GM12878 (cell line): ENCODE measurements around the gene ATP10A. TPM values are rescaled to one million over a fixed set of nuclear protein-coding genes. Genes with fewer than 3 reads are reported as not detected.

ENCODE experiments used
- ATAC-seq: fragments of 200-7000 bp; cut with Tn5 transposase; 3 replicates; pipeline ENCODE4 v1.9.1; 2020; ENCODE audit warnings: mild to moderate bottlenecking, moderate library complexity
- BruUV-seq: library from RNA; stranded (reverse); fragments of 400-500 nt; replicated peaks from 2 replicates; lab custom pipeline; 2021; lab: Mats Ljungman, UMichigan
- CTCF ChIA-PET: fragments of 300-600 bp; sonication (Branson Sonifier 250); formaldehyde crosslinking; extraction: SDS; loops from one replicate; lab custom pipeline; 2021; ENCODE audit warnings: inconsistent platforms; lab: Yijun Ruan, JAX
- POLR2A ChIA-PET: fragments of 350-600 bp; formaldehyde crosslinking; extraction: SDS; loops from one replicate; lab custom pipeline; 2021; ENCODE audit warnings: inconsistent platforms; lab: Charles Lee
- RAD21 ChIA-PET: fragments of 300-600 bp; sonication (Branson Sonifier 250); formaldehyde crosslinking; loops from one replicate; lab custom pipeline; 2023; ENCODE audit warnings: antibody characterized with exemption; ENCODE audit not compliant: unreplicated experiment; lab: Charles Lee
- SMC1A ChIA-PET: fragments of 300-600 bp; sonication (Branson Sonifier 250); formaldehyde crosslinking; loops from one replicate; lab custom pipeline; 2023; ENCODE audit not compliant: unreplicated experiment, uncharacterized antibody; lab: Charles Lee
- DNase-seq: peaks from one replicate; pipeline ENCODE4 v3.0.0-alpha.2; 2011; ENCODE audit warnings: low read depth, low spot score
- FAIRE-seq: peaks from 3 replicates; lab custom pipeline; 2011; peaks lifted over from hg19 to GRCh38; lab: Jason Lieb, UNC
- H2AFZ ChIP-seq: 2 replicates; pipeline ENCODE4 v1.6.0; 2011; ENCODE audit warnings: low read depth, low read length, control low read depth; ENCODE audit not compliant: control insufficient read depth
- H3K27ac ChIP-seq: 2 replicates; pipeline ENCODE4 v1.5.1; 2011; ENCODE audit warnings: control low read depth; ENCODE audit not compliant: control insufficient read depth, insufficient read depth
- H3K27me3 ChIP-seq, 2 experiments: replicated peaks in 1 of 2; 2 replicates each; pipeline versions ENCODE4 v1.6.0 to v1.6.1; 2011; ENCODE audit warnings: low read length in 1 of 2; ENCODE audit not compliant: control insufficient read depth in 2 of 2, insufficient read depth in 2 of 2
- H3K36me3 ChIP-seq, 2 experiments: 2 replicates each; pipeline ENCODE4 v1.5.1; 2011; ENCODE audit warnings: low read length in 1 of 2; ENCODE audit not compliant: control insufficient read depth in 2 of 2, insufficient read depth in 2 of 2
- H3K4me1 ChIP-seq: 2 replicates; pipeline ENCODE4 v1.6.1; 2011; ENCODE audit warnings: mild to moderate bottlenecking, low read length, moderate library complexity, mixed read lengths; ENCODE audit not compliant: control insufficient read depth, insufficient read depth
- H3K4me2 ChIP-seq: 2 replicates; pipeline ENCODE4 v1.6.0; 2011; ENCODE audit warnings: control low read depth; ENCODE audit not compliant: control insufficient read depth, insufficient read depth
- H3K4me3 ChIP-seq: fragments of 200-600 bp; sonication (generic); 2 replicates; pipeline ENCODE4 v1.5.1; 2016
- H3K79me2 ChIP-seq: 2 replicates; pipeline ENCODE4 v1.6.0; 2011; ENCODE audit warnings: low read length; ENCODE audit not compliant: control insufficient read depth, insufficient read depth
- H3K9ac ChIP-seq: 2 replicates; pipeline ENCODE4 v1.8.0; 2011; ENCODE audit warnings: low read length, control low read depth, mixed read lengths; ENCODE audit not compliant: control insufficient read depth, insufficient read depth
- H3K9me3 ChIP-seq: replicated peaks from 3 replicates; pipeline ENCODE4 v1.5.1; 2011; ENCODE audit warnings: mild to moderate bottlenecking, low read length; ENCODE audit not compliant: control insufficient read depth, insufficient read depth
- H4K20me1 ChIP-seq: 2 replicates; pipeline ENCODE4 v1.6.0; 2011; ENCODE audit not compliant: control insufficient read depth, insufficient read depth
- CBFB ChIP-seq: IDR thresholded peaks from 2 replicates; pipeline ENCODE4 v1.6.1; 2016; ENCODE audit warnings: antibody characterized with exemption, low read depth
- DPF2 ChIP-seq: fragments of 450-650 bp; IDR thresholded peaks from 2 replicates; pipeline ENCODE4 v1.6.1; 2017; ENCODE audit warnings: mild to moderate bottlenecking
- E2F8 ChIP-seq: fragments of 450-650 bp; IDR thresholded peaks from 2 replicates; pipeline ENCODE4 v1.6.1; 2018; ENCODE audit warnings: mild to moderate bottlenecking, low read depth, moderate library complexity; ENCODE audit not compliant: partially characterized antibody
- FOXK2 ChIP-seq: fragments of 450-650 bp; IDR thresholded peaks from 2 replicates; pipeline ENCODE4 v1.6.1; 2017; ENCODE audit warnings: mild to moderate bottlenecking, moderate library complexity
- RAD51 ChIP-seq: fragments of 450-650 bp; IDR thresholded peaks from 2 replicates; pipeline ENCODE4 v1.6.1; 2016; ENCODE audit warnings: moderate library complexity, mild to moderate bottlenecking, inconsistent platforms
- TAF1 ChIP-seq: IDR thresholded peaks from 2 replicates; pipeline ENCODE4 v1.6.1; 2011; ENCODE audit warnings: mild to moderate bottlenecking, low read depth, low read length, borderline replicate concordance
- TCF12 ChIP-seq: IDR thresholded peaks from 2 replicates; pipeline ENCODE4 v1.6.1; 2011; ENCODE audit warnings: low read depth, mild to moderate bottlenecking, low read length
- WGBS: methylation state at CpG from one replicate; pipeline ENCODE4 v1.1.6; 2016; ENCODE audit warnings: low lambda C conversion rate; ENCODE audit not compliant: insufficient replicate concordance, insufficient coverage; ENCODE audit errors: missing lambda C conversion rate; 5-methylcytosine and 5-hydroxymethylcytosine counted together
- in situ Hi-C: fragments of 300-500 bp; cut with MboI; formaldehyde crosslinking; loops from 9 replicates; pipeline ENCODE4 v1.14.3; 2018; ENCODE audit warnings: mixed read lengths
- intact Hi-C: fragments of 100-400 bp; cut with micrococcal nuclease; formaldehyde crosslinking; loops from one replicate; pipeline ENCODE4 v1.14.2; 2022; ENCODE audit not compliant: unreplicated experiment
- polyA plus RNA-seq, 11 experiments: library from polyadenylated mRNA; depleted of rRNA in 4 of 11; unstranded in 6 of 11; stranded (reverse) in 5 of 11; fragments of >200 nt; fragmentation: Nextera tagmentation in 4 of 11; fragmentation: Illumina TruSeq in 1 of 11; extraction: Ambion mirVana in 4 of 11; extraction: Trizol in 1 of 11; gene quantifications; 1 replicate in 1 of 11; 2 replicates in 10 of 11; pipeline versions ENCODE4 v1.2.1 to v1.2.3, GENCODE V29; 2011 to 2016; ENCODE audit warnings: inconsistent platforms in 2 of 11, missing spikeins in 2 of 11, low read depth in 1 of 11
- total RNA-seq, 4 experiments: library from RNA; depleted of rRNA in 3 of 4; stranded (reverse); fragments of >200 nt in 3 of 4; fragmentation: Illumina TruSeq in 1 of 4; extraction: Trizol in 1 of 4; gene quantifications; 2 replicates each; pipeline versions ENCODE4 v1.2.1 to v1.2.3, GENCODE V29; 2013 to 2021
- TF ChIP-seq, protein P1 (sequence below): fragments of 450-650 bp; IDR thresholded peaks from 2 replicates; pipeline ENCODE4 v1.6.1; 2016; ENCODE audit warnings: mild to moderate bottlenecking, moderate library complexity, borderline replicate concordance
- TF ChIP-seq, protein P2 (sequence below): fragments of 450-650 bp; IDR thresholded peaks from 2 replicates; pipeline ENCODE4 v1.6.1; 2018; ENCODE audit warnings: borderline replicate concordance, mild to moderate bottlenecking; ENCODE audit not compliant: partially characterized antibody

Gene ATP10A
- total and polyA plus RNA-seq, 10 of the 15 experiments (the other 5 are each of a cell fraction or from before 2014, with no cell fraction given): 0.04 to 1.5 (median 0.31) TPM; not detected in 2

GRCh38 chr15:25768271-25768670, 94.9 kb downstream of the ATP10A start:
- TF ChIP-seq, protein P1, sequence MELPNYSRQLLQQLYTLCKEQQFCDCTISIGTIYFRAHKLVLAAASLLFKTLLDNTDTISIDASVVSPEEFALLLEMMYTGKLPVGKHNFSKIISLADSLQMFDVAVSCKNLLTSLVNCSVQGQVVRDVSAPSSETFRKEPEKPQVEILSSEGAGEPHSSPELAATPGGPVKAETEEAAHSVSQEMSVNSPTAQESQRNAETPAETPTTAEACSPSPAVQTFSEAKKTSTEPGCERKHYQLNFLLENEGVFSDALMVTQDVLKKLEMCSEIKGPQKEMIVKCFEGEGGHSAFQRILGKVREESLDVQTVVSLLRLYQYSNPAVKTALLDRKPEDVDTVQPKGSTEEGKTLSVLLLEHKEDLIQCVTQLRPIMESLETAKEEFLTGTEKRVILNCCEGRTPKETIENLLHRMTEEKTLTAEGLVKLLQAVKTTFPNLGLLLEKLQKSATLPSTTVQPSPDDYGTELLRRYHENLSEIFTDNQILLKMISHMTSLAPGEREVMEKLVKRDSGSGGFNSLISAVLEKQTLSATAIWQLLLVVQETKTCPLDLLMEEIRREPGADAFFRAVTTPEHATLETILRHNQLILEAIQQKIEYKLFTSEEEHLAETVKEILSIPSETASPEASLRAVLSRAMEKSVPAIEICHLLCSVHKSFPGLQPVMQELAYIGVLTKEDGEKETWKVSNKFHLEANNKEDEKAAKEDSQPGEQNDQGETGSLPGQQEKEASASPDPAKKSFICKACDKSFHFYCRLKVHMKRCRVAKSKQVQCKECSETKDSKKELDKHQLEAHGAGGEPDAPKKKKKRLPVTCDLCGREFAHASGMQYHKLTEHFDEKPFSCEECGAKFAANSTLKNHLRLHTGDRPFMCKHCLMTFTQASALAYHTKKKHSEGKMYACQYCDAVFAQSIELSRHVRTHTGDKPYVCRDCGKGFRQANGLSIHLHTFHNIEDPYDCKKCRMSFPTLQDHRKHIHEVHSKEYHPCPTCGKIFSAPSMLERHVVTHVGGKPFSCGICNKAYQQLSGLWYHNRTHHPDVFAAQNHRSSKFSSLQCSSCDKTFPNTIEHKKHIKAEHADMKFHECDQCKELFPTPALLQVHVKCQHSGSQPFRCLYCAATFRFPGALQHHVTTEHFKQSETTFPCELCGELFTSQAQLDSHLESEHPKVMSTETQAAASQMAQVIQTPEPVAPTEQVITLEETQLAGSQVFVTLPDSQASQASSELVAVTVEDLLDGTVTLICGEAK: no peak
- no peak for TF ChIP-seq TCF12
- no peak for TF ChIP-seq TAF1
- TF ChIP-seq, protein P2, sequence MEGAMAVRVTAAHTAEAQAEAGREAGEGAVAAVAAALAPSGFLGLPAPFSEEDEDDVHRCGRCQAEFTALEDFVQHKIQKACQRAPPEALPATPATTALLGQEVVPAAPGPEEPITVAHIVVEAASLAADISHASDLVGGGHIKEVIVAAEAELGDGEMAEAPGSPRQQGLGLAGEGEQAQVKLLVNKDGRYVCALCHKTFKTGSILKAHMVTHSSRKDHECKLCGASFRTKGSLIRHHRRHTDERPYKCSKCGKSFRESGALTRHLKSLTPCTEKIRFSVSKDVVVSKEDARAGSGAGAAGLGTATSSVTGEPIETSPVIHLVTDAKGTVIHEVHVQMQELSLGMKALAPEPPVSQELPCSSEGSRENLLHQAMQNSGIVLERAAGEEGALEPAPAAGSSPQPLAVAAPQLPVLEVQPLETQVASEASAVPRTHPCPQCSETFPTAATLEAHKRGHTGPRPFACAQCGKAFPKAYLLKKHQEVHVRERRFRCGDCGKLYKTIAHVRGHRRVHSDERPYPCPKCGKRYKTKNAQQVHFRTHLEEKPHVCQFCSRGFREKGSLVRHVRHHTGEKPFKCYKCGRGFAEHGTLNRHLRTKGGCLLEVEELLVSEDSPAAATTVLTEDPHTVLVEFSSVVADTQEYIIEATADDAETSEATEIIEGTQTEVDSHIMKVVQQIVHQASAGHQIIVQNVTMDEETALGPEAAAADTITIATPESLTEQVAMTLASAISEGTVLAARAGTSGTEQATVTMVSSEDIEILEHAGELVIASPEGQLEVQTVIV: no peak
- TF ChIP-seq FOXK2: no peak
- TF ChIP-seq RAD51: no peak
- no peak for TF ChIP-seq E2F8
- TF ChIP-seq CBFB: no peak
- no peak for TF ChIP-seq DPF2
- no peak for DNase-seq
- Histone ChIP-seq H3K4me3 (no peak overlapping the region), H3K9me3 (no peaks in the 10 kb centered on the region; the same call in 2 of the 3 replicates), H3K4me2 (no peak overlapping the region), H3K27me3 (no peaks in the 10 kb centered on the region), H3K27ac (no peak overlapping the region), H3K79me2 (no peaks in the 10 kb centered on the region), H3K9ac (no peak overlapping the region), H2AFZ (no peak overlapping the region), H3K4me1 (no peaks in the 10 kb centered on the region), H4K20me1 (no peaks in the 10 kb centered on the region), H3K36me3 (no peaks in the 10 kb centered on the region)
- ChIA-PET RAD21 (no interaction called here), CTCF (no interaction called here), SMC1A (interaction anchor here (0.6 kb wide), 1 partner anchor 79 kb away, joined by 3 read pairs; no protein-coding TSS in a partner anchor), POLR2A (interaction anchor here (0.7 kb wide), 1 partner anchor 13 kb away, joined by 3 read pairs; no protein-coding TSS in a partner anchor)
- no peak for FAIRE-seq
- WGBS: 0% methylated on average over 1 of the region's 1 CpG
- intact Hi-C loops (no loop called here), in situ Hi-C loops (loop anchor here (5.0 to 25.0 kb wide), 2 partner anchors 46 to 319 kb away; no protein-coding TSS in a partner anchor)
- ATAC-seq: no peak
- no TSS peak for BruUV-seq
